ENCODE results near the gene KCTD10.

DNA sequence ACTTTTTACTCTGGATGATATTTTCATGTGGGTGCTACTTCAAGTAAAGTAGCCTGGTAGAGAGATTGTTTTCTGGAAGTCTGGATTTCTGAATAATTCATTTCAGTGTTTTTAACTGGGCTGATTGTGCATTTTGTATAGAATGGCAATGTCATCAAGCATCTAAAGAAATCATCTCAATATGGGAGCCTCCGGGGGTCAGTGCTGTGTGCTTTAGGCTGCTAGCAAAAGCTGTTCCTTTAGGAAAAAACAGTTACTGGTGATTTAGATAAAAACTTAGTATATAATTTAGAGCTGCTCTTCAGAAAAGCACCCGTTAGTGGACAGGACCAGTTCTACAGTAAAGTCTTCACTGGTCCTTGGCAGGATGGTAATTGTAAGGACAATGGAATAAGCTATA is 5.4 kb upstream of the KCTD10 start:
- TF ChIP-seq, protein P1, sequence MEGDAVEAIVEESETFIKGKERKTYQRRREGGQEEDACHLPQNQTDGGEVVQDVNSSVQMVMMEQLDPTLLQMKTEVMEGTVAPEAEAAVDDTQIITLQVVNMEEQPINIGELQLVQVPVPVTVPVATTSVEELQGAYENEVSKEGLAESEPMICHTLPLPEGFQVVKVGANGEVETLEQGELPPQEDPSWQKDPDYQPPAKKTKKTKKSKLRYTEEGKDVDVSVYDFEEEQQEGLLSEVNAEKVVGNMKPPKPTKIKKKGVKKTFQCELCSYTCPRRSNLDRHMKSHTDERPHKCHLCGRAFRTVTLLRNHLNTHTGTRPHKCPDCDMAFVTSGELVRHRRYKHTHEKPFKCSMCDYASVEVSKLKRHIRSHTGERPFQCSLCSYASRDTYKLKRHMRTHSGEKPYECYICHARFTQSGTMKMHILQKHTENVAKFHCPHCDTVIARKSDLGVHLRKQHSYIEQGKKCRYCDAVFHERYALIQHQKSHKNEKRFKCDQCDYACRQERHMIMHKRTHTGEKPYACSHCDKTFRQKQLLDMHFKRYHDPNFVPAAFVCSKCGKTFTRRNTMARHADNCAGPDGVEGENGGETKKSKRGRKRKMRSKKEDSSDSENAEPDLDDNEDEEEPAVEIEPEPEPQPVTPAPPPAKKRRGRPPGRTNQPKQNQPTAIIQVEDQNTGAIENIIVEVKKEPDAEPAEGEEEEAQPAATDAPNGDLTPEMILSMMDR (IDR thresholded peaks at IDR 0.05) = no peak
- TF ChIP-seq POLR2A (IDR thresholded peaks at IDR 0.05) (no peak), POLR2AphosphoS5 (IDR thresholded peaks at IDR 0.05) (no peak)

Measured in prostate gland (tissue), 2 donors.